ENCODE results near the gene IQSEC1. TPM values are rescaled to one million over a fixed set of nuclear protein-coding genes. Genes with fewer than 3 reads are reported as not detected.

IQSEC1 gene
- total and polyA plus RNA-seq, 2 donors (not counting 1 experiment from before 2014, with no cell fraction given) = 96.7 to 222 TPM

GRCh38 chr3:13002398-13003124 lies 70.7 kb downstream of the IQSEC1 start:
- ChIA-PET CTCF (interaction anchor here (0.7 to 9.3 kb wide), 3 partner anchors 10 to 280 kb away, joined by 4 to 108 read pairs (median 4); no protein-coding TSS in a partner anchor), POLR2A (interaction anchor here (0.6 to 2.0 kb wide), 4 partner anchors 9 to 505 kb away, joined by 4 to 18 read pairs (median 6); no protein-coding TSS in a partner anchor)
- Histone ChIP-seq H2AFZ (ENCODE audit: insufficient read depth, low read depth, low read length, poor library complexity, severe bottlenecking) (no peak overlapping the region), H4K20me1 (ENCODE audit: control insufficient read depth, insufficient read depth, low read length, poor library complexity, severe bottlenecking) (peaks cover 72% of the 10 kb centered on the region), H3K4me3 (ENCODE audit: control extremely low read depth in 1 of 5, extremely low read depth in 1 of 5, insufficient read depth in 1 of 5, low read depth in 2 of 5, low read length in 4 of 5) (peak overlapping the region in 2 of 5 experiments; percentile 5 to 35), H3K36me3 (replicated peaks in 1 of 2; ENCODE audit: control extremely low read depth in 1 of 2, control insufficient read depth in 1 of 2, extremely low read depth in 1 of 2, insufficient read depth in 2 of 2, low read length in 1 of 2) (peaks cover 0 to 52% of the 10 kb centered on the region in 2 experiments), H3K79me2 (ENCODE audit: control insufficient read depth, insufficient read depth, low read length) (peaks cover 99% of the 10 kb centered on the region), H3K27me3 (replicated peaks in 1 of 4; ENCODE audit: control extremely low read depth in 1 of 4, control insufficient read depth in 3 of 4, insufficient read depth in 4 of 4, low read length in 3 of 4) (no peaks in the 10 kb centered on the region), H3K9ac (ENCODE audit: low read length) (peak overlapping the region; percentile 10), H3K4me1 (ENCODE audit: control insufficient read depth in 2 of 2, insufficient read depth in 2 of 2, low read length in 2 of 2) (peaks cover 90 to 95% of the 10 kb centered on the region in 2 donors), H3K9me3 (ENCODE audit: control extremely low read depth in 1 of 3, control insufficient read depth in 2 of 3, insufficient read depth in 1 of 3, low read length in 2 of 3) (no peaks in the 10 kb centered on the region), H3K27ac (ENCODE audit: low read length in 2 of 2) (peak overlapping the region; percentile 77 to 97), H3K4me2 (replicated peaks; ENCODE audit: low read depth, low read length, poor library complexity, severe bottlenecking) (peak overlapping the region; percentile 62)
- WGBS (ENCODE audit: insufficient coverage) = 50% methylated on average over 1 of the region's 2 CpGs
- H3K9me3 Mint-ChIP-seq (ENCODE audit: insufficient read depth) = no peaks in the 10 kb centered on the region
- peak; percentile 84 for DNase-seq
- ATAC-seq (ENCODE audit: low read depth) = peak; percentile 65
- intact Hi-C loops (cut with micrococcal nuclease) = loop anchor here (1.0 to 2.0 kb wide), 5 partner anchors 9 to 71 kb away; partner anchors contain the start of gene IQSEC1
- TF ChIP-seq CTCF (IDR thresholded peaks at IDR 0.05) (no peak), EZH2 (IDR thresholded peaks at IDR 0.05; ENCODE audit: borderline replicate concordance, insufficient read depth, low read depth, low read length, poor library complexity, severe bottlenecking) (no peak)
- H3K27ac Mint-ChIP-seq = peak overlapping the region; percentile 93
- peaks cover 93% of the 10 kb centered on the region for H3K4me1 Mint-ChIP-seq
- H3K4me3 Mint-ChIP-seq = peak overlapping the region; percentile 73
- no peaks in the 10 kb centered on the region for H3K27me3 Mint-ChIP-seq
